H4 (cell line): ENCODE results near the gene OPA3. TPM values are rescaled to one million over a fixed set of nuclear protein-coding genes. Genes with fewer than 3 reads are reported as not detected.
A peak's percentile ranks its signal among the peaks of the same experiment; 100 is the strongest.

ENCODE experiments used
- DNase-seq: peaks from one replicate; pipeline ENCODE4 v3.0.0-alpha.2; 2015; ENCODE audit warnings: low spot score
- total RNA-seq: library from RNA; depleted of rRNA; stranded (reverse); fragments of >200 nt; shearing (Covaris generic); gene quantifications from 2 replicates; pipeline ENCODE4 v1.2.3, GENCODE V29; 2014

The OPA3 gene
- total RNA-seq, 1 experiment from 2014 or later = 4.8 TPM

- no peak for DNase-seq
Measured at GRCh38 chr19:45505151-45505995, 79.2 kb downstream of the OPA3 start.

GRCh38 chr19:45503909-45504308 is 80.7 kb downstream of the OPA3 start:
- no peak for DNase-seq

GRCh38 chr19:45502111-45502510 is 82.5 kb downstream of the OPA3 start:
- DNase-seq = no peak

GRCh38 chr19:45501730-45502014 is 82.9 kb downstream of the OPA3 start:
- no peak for DNase-seq

GRCh38 chr19:45500918-45501729 is 83.5 kb downstream of the OPA3 start:
- no peak for DNase-seq

- no peak for DNase-seq
Measured at GRCh38 chr19:45499196-45500180, 85.1 kb downstream of the OPA3 start.

- DNase-seq = no peak
Measured at GRCh38 chr19:45498411-45499195, 86.0 kb downstream of the OPA3 start, which contains the start of gene PPM1N. PPM1N (plus strand) TSS chr19:45498443; CDS start chr19:45498473, 30 bp downstream.

- no peak for DNase-seq
Measured at GRCh38 chr19:45497791-45498190, 86.8 kb downstream of the OPA3 start.

GRCh38 chr19:45496349-45496953 is 88.2 kb downstream of the OPA3 start:
- no peak for DNase-seq

GRCh38 chr19:45495178-45495577 is 89.4 kb downstream of the OPA3 start:
- no peak for DNase-seq

GRCh38 chr19:45494261-45494916 is 90.2 kb downstream of the OPA3 start:
- no peak for DNase-seq

- DNase-seq = no peak
Measured at GRCh38 chr19:45492627-45493470, 91.8 kb downstream of the OPA3 start.

- no peak for DNase-seq
Measured at GRCh38 chr19:45492137-45492626, 92.4 kb downstream of the OPA3 start.

- DNase-seq = no peak
Measured at GRCh38 chr19:45489216-45489855, 95.3 kb downstream of the OPA3 start.

GRCh38 chr19:45488708-45489107 is 95.9 kb downstream of the OPA3 start:
- no peak for DNase-seq

- peak; percentile 89 for DNase-seq
Measured at GRCh38 chr19:45485305-45486077, 99.1 kb downstream of the OPA3 start.

GRCh38 chr19:45484273-45484945 is 100.2 kb downstream of the OPA3 start:
- no peak for DNase-seq
